WTC11 (cell line): ENCODE data around the gene CRIP2. TPM values are rescaled to one million over a fixed set of nuclear protein-coding genes. Genes with fewer than 3 reads are reported as not detected.
A peak's percentile ranks its signal among the peaks of the same experiment; 100 is the strongest.

ENCODE experiments used
- ATAC-seq: fragments of 200-7000 bp; cut with Tn5 transposase; 2 replicates; pipeline ENCODE4 v1.10.0; 2021; ENCODE audit warnings: mild to moderate bottlenecking, moderate library complexity
- CTCF ChIA-PET: fragments of 300-600 bp; sonication (Branson Sonifier 250); formaldehyde crosslinking; loops from one replicate; lab custom pipeline; 2021; ENCODE audit warnings: antibody characterized with exemption; lab: Charles Lee
- POLR2A ChIA-PET: fragments of 350-600 bp; sonication (Branson Sonifier 250); formaldehyde crosslinking; loops from one replicate; lab custom pipeline; 2021; ENCODE audit warnings: antibody characterized with exemption; lab: Charles Lee
- DNase-seq: peaks from one replicate; pipeline ENCODE4 v3.0.0; 2021; ENCODE audit warnings: low spot score
- H3K27ac Mint-ChIP-seq: 2 replicates; pipeline ENCODE4 v1.8.0; 2021; ENCODE audit warnings: mixed read lengths
- H3K27me3 Mint-ChIP-seq: 2 replicates; pipeline ENCODE4 v1.8.0; 2021; ENCODE audit warnings: low read depth, mild to moderate bottlenecking, moderate library complexity, mixed read lengths
- H3K36me3 Mint-ChIP-seq: 2 replicates; pipeline ENCODE4 v1.8.0; 2021; ENCODE audit warnings: mixed read lengths
- H3K4me1 Mint-ChIP-seq: 2 replicates; pipeline ENCODE4 v1.8.0; 2022; ENCODE audit warnings: mixed read lengths
- H3K4me3 Mint-ChIP-seq: 2 replicates; pipeline ENCODE4 v1.8.0; 2021; ENCODE audit warnings: mild to moderate bottlenecking, moderate library complexity, mixed read lengths
- H3K9me3 Mint-ChIP-seq: 2 replicates; pipeline ENCODE4 v1.8.0; 2021; ENCODE audit warnings: mixed read lengths
- FOXK1 ChIP-seq: sonication (generic); formaldehyde crosslinking; IDR thresholded peaks from 2 replicates; pipeline ENCODE4 v1.8.0; 2022; ENCODE audit warnings: mild to moderate bottlenecking, moderate library complexity, missing genetic modification reagents
- JUN ChIP-seq: sonication (generic); formaldehyde crosslinking; IDR thresholded peaks from 2 replicates; pipeline ENCODE4 v1.8.0; 2023; ENCODE audit warnings: mild to moderate bottlenecking, missing genetic modification reagents
- NFE2L1 ChIP-seq: sonication (generic); formaldehyde crosslinking; IDR thresholded peaks from 2 replicates; pipeline ENCODE4 v1.8.1; 2023; ENCODE audit warnings: missing genetic modification reagents
- NFYB ChIP-seq: sonication (generic); formaldehyde crosslinking; conservative IDR thresholded peaks from 2 replicates; pipeline ENCODE4 v1.8.0; 2022; ENCODE audit warnings: low read depth, missing genetic modification reagents
- PRRX2 ChIP-seq: fragments of 250-450 bp; sonication (Bioruptor Pico); IDR thresholded peaks from 2 replicates; pipeline ENCODE4 v1.8.0; 2021; ENCODE audit warnings: mild to moderate bottlenecking
- SMAD4 ChIP-seq: sonication (generic); formaldehyde crosslinking; IDR thresholded peaks from 2 replicates; pipeline ENCODE4 v1.8.0; 2022; ENCODE audit warnings: mild to moderate bottlenecking, missing genetic modification reagents
- ZNF232 ChIP-seq: sonication (generic); formaldehyde crosslinking; IDR thresholded peaks from 2 replicates; pipeline ENCODE4 v1.8.0; 2022; ENCODE audit warnings: mild to moderate bottlenecking, missing genetic modification reagents
- total RNA-seq: library from RNA; stranded (reverse); gene quantifications from 3 replicates; pipeline ENCODE4 v1.2.3, GENCODE V29; 2021
- TF ChIP-seq, protein P1 (sequence below): fragments of 250-450 bp; sonication (Bioruptor Pico); IDR thresholded peaks from 2 replicates; pipeline ENCODE4 v2.1.2; 2022; ENCODE audit warnings: mild to moderate bottlenecking, moderate library complexity
- TF ChIP-seq, protein P2 (sequence below): sonication (generic); formaldehyde crosslinking; IDR thresholded peaks from 2 replicates; pipeline ENCODE4 v1.8.1; 2023; ENCODE audit warnings: mild to moderate bottlenecking, missing genetic modification reagents
- TF ChIP-seq, protein P3 (sequence below): sonication (generic); formaldehyde crosslinking; IDR thresholded peaks from 2 replicates; pipeline ENCODE4 v1.8.0; 2023; ENCODE audit warnings: missing genetic modification reagents, mild to moderate bottlenecking, borderline replicate concordance
- TF ChIP-seq, protein P4 (sequence below): sonication (generic); formaldehyde crosslinking; IDR thresholded peaks from 2 replicates; pipeline ENCODE4 v1.8.0; 2022; ENCODE audit warnings: mild to moderate bottlenecking, missing genetic modification reagents
- TF ChIP-seq, protein P5 (sequence below): sonication (generic); formaldehyde crosslinking; IDR thresholded peaks from 2 replicates; pipeline ENCODE4 v1.8.1; 2022; ENCODE audit warnings: missing genetic modification reagents, borderline replicate concordance
- TF ChIP-seq, protein P6 (sequence below): sonication (generic); formaldehyde crosslinking; IDR thresholded peaks from 2 replicates; pipeline ENCODE4 v1.8.1; 2022; ENCODE audit warnings: low read depth, mild to moderate bottlenecking, moderate library complexity, missing genetic modification reagents, borderline replicate concordance
- TF ChIP-seq, protein P7 (sequence below): fragments of 200-600 bp; IDR thresholded peaks from 2 replicates; pipeline ENCODE4 v1.8.0; 2022; ENCODE audit warnings: antibody characterized with exemption
- TF ChIP-seq, protein P8 (sequence below): sonication (generic); formaldehyde crosslinking; IDR thresholded peaks from 2 replicates; pipeline ENCODE4 v1.8.1; 2023; ENCODE audit warnings: mild to moderate bottlenecking, missing genetic modification reagents

The CRIP2 gene
- total RNA-seq, 1 experiment from 2014 or later = 5.4 TPM

DNA sequence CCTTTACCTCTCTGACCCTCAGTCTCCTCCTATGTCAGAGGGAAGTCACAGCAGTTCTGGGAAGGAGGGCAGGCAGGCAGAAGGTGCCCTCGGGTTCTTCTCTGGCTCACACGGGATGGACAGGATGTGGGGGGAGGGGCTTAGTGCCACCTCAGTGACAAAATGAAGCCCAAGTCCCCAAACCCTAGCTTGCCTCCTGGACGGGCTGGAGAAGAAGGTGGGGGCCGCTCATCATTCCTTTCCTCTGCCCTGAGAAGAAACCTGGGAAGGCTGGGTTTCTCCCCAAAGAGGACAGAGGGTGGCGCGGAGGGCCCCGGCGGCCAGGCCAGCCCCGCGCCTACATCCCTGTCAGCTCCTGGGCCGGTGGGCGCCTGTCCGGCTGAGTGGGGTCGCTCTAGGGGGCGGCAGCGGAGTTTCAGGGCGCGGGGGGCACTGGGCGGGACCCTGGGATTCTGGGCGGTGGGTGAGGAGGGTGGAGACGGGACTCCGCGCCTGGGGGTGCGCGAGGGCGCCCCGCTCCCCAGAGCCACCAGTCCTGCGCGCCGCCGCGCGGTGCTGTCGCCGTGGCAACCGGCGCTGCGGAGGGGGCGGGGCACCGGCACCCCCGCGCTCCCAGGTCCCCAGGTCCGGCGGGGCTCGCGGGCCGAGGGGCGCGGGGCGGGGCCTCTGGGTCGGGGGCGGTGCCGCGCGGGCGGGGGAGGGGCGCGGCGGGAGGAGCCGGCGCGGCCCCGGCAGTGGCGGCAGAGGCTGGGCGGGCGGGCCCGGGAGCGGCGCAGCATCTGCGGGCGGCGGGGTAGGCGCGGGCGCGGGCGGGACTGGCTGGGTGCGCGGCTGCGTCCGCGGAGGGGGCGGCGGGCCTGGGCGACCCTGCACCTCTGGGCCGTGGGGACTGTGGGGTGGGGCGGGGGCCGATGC is 51.5 kb downstream of the CRIP2 start, which contains the start of gene TMEM121:
TMEM121 (plus strand) TSS at position 723 of the 915 bp plus-strand sequence. CDS start 2,252 bp downstream, outside the sequence.
- no peaks in the 10 kb centered on the region for H3K36me3 Mint-ChIP-seq
- ChIA-PET POLR2A (no interaction called here), CTCF (interaction anchor here (0.6 to 1.4 kb wide), 3 partner anchors 34 to 155 kb away, joined by 3 to 7 read pairs (median 3); no protein-coding TSS in a partner anchor)
- peaks cover 5% of the 10 kb centered on the region for H3K9me3 Mint-ChIP-seq
- DNase-seq = peak; percentile 54
- peaks cover 64% of the 10 kb centered on the region for H3K27me3 Mint-ChIP-seq
- no peak within 1 kb of the TSS for H3K27ac Mint-ChIP-seq
- H3K4me1 Mint-ChIP-seq = no peaks in the 10 kb centered on the region
- TF ChIP-seq, protein P1, sequence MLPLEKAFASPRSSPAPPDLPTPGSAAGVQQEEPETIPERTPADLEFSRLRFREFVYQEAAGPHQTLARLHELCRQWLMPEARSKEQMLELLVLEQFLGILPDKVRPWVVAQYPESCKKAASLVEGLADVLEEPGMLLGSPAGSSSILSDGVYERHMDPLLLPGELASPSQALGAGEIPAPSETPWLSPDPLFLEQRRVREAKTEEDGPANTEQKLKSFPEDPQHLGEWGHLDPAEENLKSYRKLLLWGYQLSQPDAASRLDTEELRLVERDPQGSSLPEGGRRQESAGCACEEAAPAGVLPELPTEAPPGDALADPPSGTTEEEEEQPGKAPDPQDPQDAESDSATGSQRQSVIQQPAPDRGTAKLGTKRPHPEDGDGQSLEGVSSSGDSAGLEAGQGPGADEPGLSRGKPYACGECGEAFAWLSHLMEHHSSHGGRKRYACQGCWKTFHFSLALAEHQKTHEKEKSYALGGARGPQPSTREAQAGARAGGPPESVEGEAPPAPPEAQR = no peak
- TF ChIP-seq FOXK1 (CRISPR knock-in tag) (no peak), JUN (CRISPR knock-in tag) (no peak), NFYB (CRISPR knock-in tag) (no peak), NFE2L1 (CRISPR knock-in tag) (no peak), ZNF232 (CRISPR knock-in tag) (no peak), PRRX2 (CRISPR knock-in tag) (no peak), SMAD4 (CRISPR knock-in tag) (no peak)
- TF ChIP-seq, protein P2, sequence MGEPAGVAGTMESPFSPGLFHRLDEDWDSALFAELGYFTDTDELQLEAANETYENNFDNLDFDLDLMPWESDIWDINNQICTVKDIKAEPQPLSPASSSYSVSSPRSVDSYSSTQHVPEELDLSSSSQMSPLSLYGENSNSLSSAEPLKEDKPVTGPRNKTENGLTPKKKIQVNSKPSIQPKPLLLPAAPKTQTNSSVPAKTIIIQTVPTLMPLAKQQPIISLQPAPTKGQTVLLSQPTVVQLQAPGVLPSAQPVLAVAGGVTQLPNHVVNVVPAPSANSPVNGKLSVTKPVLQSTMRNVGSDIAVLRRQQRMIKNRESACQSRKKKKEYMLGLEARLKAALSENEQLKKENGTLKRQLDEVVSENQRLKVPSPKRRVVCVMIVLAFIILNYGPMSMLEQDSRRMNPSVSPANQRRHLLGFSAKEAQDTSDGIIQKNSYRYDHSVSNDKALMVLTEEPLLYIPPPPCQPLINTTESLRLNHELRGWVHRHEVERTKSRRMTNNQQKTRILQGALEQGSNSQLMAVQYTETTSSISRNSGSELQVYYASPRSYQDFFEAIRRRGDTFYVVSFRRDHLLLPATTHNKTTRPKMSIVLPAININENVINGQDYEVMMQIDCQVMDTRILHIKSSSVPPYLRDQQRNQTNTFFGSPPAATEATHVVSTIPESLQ (CRISPR knock-in tag) = no peak
- TF ChIP-seq, protein P3, sequence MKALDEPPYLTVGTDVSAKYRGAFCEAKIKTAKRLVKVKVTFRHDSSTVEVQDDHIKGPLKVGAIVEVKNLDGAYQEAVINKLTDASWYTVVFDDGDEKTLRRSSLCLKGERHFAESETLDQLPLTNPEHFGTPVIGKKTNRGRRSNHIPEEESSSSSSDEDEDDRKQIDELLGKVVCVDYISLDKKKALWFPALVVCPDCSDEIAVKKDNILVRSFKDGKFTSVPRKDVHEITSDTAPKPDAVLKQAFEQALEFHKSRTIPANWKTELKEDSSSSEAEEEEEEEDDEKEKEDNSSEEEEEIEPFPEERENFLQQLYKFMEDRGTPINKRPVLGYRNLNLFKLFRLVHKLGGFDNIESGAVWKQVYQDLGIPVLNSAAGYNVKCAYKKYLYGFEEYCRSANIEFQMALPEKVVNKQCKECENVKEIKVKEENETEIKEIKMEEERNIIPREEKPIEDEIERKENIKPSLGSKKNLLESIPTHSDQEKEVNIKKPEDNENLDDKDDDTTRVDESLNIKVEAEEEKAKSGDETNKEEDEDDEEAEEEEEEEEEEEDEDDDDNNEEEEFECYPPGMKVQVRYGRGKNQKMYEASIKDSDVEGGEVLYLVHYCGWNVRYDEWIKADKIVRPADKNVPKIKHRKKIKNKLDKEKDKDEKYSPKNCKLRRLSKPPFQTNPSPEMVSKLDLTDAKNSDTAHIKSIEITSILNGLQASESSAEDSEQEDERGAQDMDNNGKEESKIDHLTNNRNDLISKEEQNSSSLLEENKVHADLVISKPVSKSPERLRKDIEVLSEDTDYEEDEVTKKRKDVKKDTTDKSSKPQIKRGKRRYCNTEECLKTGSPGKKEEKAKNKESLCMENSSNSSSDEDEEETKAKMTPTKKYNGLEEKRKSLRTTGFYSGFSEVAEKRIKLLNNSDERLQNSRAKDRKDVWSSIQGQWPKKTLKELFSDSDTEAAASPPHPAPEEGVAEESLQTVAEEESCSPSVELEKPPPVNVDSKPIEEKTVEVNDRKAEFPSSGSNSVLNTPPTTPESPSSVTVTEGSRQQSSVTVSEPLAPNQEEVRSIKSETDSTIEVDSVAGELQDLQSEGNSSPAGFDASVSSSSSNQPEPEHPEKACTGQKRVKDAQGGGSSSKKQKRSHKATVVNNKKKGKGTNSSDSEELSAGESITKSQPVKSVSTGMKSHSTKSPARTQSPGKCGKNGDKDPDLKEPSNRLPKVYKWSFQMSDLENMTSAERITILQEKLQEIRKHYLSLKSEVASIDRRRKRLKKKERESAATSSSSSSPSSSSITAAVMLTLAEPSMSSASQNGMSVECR (CRISPR knock-in tag) = no peak
- TF ChIP-seq, protein P4, sequence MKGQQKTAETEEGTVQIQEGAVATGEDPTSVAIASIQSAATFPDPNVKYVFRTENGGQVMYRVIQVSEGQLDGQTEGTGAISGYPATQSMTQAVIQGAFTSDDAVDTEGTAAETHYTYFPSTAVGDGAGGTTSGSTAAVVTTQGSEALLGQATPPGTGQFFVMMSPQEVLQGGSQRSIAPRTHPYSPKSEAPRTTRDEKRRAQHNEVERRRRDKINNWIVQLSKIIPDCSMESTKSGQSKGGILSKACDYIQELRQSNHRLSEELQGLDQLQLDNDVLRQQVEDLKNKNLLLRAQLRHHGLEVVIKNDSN (CRISPR knock-in tag) = no peak
- TF ChIP-seq, protein P5, sequence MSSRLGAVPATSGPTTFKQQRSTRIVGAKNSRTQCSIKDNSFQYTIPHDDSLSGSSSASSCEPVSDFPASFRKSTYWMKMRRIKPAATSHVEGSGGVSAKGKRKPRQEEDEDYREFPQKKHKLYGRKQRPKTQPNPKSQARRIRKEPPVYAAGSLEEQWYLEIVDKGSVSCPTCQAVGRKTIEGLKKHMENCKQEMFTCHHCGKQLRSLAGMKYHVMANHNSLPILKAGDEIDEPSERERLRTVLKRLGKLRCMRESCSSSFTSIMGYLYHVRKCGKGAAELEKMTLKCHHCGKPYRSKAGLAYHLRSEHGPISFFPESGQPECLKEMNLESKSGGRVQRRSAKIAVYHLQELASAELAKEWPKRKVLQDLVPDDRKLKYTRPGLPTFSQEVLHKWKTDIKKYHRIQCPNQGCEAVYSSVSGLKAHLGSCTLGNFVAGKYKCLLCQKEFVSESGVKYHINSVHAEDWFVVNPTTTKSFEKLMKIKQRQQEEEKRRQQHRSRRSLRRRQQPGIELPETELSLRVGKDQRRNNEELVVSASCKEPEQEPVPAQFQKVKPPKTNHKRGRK (CRISPR knock-in tag) = no peak
- TF ChIP-seq, protein P6, sequence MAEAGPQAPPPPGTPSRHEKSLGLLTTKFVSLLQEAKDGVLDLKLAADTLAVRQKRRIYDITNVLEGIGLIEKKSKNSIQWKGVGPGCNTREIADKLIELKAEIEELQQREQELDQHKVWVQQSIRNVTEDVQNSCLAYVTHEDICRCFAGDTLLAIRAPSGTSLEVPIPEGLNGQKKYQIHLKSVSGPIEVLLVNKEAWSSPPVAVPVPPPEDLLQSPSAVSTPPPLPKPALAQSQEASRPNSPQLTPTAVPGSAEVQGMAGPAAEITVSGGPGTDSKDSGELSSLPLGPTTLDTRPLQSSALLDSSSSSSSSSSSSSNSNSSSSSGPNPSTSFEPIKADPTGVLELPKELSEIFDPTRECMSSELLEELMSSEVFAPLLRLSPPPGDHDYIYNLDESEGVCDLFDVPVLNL (CRISPR knock-in tag) = no peak
- TF ChIP-seq, protein P7, sequence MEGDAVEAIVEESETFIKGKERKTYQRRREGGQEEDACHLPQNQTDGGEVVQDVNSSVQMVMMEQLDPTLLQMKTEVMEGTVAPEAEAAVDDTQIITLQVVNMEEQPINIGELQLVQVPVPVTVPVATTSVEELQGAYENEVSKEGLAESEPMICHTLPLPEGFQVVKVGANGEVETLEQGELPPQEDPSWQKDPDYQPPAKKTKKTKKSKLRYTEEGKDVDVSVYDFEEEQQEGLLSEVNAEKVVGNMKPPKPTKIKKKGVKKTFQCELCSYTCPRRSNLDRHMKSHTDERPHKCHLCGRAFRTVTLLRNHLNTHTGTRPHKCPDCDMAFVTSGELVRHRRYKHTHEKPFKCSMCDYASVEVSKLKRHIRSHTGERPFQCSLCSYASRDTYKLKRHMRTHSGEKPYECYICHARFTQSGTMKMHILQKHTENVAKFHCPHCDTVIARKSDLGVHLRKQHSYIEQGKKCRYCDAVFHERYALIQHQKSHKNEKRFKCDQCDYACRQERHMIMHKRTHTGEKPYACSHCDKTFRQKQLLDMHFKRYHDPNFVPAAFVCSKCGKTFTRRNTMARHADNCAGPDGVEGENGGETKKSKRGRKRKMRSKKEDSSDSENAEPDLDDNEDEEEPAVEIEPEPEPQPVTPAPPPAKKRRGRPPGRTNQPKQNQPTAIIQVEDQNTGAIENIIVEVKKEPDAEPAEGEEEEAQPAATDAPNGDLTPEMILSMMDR = no peak
- TF ChIP-seq, protein P8, sequence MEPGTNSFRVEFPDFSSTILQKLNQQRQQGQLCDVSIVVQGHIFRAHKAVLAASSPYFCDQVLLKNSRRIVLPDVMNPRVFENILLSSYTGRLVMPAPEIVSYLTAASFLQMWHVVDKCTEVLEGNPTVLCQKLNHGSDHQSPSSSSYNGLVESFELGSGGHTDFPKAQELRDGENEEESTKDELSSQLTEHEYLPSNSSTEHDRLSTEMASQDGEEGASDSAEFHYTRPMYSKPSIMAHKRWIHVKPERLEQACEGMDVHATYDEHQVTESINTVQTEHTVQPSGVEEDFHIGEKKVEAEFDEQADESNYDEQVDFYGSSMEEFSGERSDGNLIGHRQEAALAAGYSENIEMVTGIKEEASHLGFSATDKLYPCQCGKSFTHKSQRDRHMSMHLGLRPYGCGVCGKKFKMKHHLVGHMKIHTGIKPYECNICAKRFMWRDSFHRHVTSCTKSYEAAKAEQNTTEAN = no peak
- peak within 1 kb of the TSS; percentile 53 for H3K4me3 Mint-ChIP-seq
- peak; percentile 64 for ATAC-seq
